Activated CD4-positive, alpha-beta T cell treated with anti-CD3 and anti-CD28 coated beads, Interleukin-2, Interleukin-4, amounts not matched to agents 100 ng/mL and 50 ng/mL, durations not matched to agents 16 hours and 8 hours (primary cell): ENCODE measurements around the gene CD244.
"Not testable (repeated sequence)": the region's sequence is repeated elsewhere in the genome, so short reads cannot be mapped to it uniquely, and the experiment has no call there.

Experiments used
- DNase-seq: peaks from one replicate; pipeline ENCODE4 v3.0.0-alpha.2; 2020; ENCODE audit warnings: low spot score

Gene CD244

GRCh38 chr1:160879056-160879455 lies 16.4 kb upstream of the CD244 start:
- no peak for DNase-seq

DNA sequence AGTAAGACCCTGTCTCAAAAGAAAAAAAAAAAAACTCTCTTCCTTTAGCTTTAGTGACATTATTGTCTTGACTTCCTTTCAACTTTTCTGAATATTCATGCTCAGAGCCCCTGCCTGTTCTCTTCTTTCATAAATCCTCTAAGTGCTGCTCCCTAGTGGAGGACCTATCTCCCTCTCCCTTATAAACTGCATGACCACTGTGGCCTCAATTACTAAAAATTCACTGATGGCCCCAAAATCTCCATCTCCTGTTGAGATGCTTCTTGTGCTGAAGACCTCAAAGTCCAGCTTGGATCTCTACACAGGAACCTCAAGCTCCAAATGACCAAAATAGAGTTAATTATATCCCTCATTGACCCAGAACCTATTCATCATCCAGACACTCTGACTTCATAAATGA lies 14.5 kb upstream of the CD244 start:
- DNase-seq, result no peak

GRCh38 chr1:160876311-160876710 lies 13.6 kb upstream of the CD244 start:
- DNase-seq, result no peak

GRCh38 chr1:160875591-160875990 lies 12.9 kb upstream of the CD244 start:
- DNase-seq, result not testable (repeated sequence)

DNA sequence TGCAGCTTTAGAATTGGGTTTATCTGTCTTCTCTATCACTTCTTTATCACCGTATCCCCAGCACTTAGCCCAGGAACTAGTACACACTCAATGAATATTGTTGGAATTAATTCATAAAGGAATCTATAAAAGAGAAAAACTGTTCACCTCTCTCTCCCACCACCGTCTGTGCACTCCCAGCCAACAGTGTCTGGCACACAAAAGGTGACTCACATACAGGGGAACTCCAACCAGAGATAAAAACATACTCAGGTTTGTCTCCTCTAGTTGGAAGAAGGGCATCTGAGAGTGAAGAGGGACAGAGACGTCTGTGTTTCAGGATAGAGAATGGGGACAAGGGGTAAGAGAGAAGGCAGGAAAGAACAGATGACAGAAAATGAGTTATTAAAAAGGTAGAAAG lies 12.2 kb upstream of the CD244 start:
- DNase-seq, result no peak

GRCh38 chr1:160868141-160868540 lies 5.5 kb upstream of the CD244 start:
- DNase-seq, result no peak

- not testable (repeated sequence) for DNase-seq
These were observed 5.0 kb upstream of the CD244 start for GRCh38 chr1:160867651-160868050.

- DNase-seq, result no peak
These were observed 4.1 kb upstream of the CD244 start for GRCh38 chr1:160866695-160867260.

DNA sequence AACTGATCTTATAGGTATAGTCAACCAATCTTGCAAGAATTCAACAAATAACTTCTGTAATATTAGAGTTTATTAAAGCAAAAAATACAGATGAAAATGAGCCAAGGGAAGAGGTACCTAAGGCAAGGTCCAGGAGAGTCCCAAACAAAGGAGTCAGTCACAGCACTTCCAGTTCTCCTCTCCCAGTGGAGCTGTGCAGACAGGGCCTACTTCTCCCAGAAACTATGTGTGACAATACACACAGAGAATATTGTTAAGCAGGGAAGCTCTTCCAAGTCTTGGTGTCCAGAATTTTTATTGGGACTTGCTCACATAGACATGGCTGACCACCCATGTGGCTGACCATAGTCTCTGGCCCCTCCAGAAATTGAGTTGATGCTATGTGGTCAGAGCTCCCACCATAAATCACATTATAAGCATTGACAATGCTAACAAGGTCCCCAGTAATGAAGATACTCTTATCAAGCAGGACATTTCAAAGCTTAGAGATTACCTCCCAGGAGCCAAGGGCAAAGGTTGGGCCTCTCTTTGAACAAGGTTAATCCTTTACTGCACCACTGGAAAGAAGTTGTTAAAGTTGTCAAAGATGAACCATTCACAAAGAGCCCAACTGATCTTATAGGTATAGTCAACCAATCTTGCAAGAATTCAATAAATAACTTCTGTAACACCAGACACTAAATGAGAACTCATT lies 3.5 kb upstream of the CD244 start:
- no peak for DNase-seq

- no peak for DNase-seq
These were observed 2.6 kb upstream of the CD244 start for GRCh38 chr1:160865337-160865736.

GRCh38 chr1:160864173-160864572 lies 1.5 kb upstream of the CD244 start:
- no peak for DNase-seq

- DNase-seq, result no peak
These were observed 1.1 kb upstream of the CD244 start for GRCh38 chr1:160863774-160864131.

DNA sequence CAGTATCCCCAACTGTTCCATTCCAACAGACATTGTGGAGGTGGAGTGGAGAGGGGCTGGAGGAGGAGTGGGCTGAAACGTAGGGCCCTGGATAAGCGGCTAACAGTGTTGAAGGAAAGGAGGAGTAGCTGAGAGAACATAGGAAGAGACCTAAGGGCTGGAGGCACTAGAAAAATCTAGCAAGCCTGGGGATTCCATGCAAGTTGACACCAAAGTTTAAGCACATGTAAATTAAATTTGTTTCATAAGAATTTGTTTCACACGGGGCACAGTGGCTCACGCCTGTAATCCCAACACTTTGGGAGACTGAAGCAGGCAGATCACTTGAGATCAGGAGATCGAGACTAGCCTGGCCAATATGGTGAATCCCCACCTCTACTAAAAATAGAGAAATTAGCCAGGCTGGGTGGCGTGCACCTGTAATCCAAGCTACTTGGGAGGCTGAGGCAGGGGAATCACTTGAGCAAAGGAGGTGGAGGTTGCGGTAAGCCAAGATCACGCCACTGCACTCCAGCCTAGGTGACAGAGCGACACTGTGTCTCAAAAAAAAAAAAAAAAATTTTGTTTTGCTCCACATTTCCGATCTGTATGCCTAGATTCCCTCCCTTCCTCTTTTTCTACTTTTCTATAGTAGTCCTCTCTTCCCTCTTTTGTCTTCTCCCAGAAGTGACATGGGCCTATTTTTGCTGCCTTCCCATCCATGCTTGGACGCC lies 530 bp upstream of the CD244 start:
- no peak for DNase-seq

GRCh38 chr1:160860840-160861505 lies 1.7 kb downstream of the CD244 start:
- no peak for DNase-seq

DNA sequence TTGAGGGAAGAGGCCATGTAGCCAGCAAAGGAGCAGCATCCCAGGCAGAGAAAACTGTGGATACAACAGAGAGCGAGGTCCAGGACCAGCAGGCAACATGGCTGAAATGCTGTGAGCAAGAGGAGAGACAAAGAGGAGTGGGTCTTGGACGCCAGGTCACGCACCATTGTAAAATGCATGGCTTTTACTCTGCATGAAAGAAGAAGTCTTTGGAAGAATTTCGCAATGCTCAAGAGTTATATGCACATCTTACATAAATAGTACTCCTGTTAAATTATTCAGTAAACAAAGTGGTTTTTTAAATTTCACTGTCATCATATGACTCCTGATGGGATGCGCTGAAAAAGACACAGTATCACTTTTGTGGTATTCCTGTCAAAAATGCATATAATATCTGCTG lies 3.5 kb downstream of the CD244 start:
- DNase-seq, result no peak

DNA sequence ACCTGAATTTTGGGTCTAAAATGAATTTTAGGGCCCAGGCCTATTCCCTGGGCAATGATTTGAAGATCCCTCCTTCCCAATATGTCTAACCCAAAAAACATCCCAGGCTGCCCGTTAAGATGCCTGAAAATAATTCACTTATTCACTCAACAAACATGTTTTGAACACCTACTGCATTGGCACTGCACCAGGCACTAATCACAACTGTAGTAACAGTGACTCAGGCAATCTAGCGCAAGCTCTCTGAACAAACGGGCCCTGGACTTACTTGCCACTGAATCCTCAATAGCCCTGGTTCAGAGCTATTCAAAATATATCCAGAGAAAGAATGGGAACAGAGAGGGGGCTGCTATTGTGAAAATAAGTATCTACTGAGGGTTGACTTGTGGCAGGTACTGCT lies 4.2 kb downstream of the CD244 start:
- no peak for DNase-seq

GRCh38 chr1:160858097-160858496 lies 4.6 kb downstream of the CD244 start:
- no peak for DNase-seq

DNA sequence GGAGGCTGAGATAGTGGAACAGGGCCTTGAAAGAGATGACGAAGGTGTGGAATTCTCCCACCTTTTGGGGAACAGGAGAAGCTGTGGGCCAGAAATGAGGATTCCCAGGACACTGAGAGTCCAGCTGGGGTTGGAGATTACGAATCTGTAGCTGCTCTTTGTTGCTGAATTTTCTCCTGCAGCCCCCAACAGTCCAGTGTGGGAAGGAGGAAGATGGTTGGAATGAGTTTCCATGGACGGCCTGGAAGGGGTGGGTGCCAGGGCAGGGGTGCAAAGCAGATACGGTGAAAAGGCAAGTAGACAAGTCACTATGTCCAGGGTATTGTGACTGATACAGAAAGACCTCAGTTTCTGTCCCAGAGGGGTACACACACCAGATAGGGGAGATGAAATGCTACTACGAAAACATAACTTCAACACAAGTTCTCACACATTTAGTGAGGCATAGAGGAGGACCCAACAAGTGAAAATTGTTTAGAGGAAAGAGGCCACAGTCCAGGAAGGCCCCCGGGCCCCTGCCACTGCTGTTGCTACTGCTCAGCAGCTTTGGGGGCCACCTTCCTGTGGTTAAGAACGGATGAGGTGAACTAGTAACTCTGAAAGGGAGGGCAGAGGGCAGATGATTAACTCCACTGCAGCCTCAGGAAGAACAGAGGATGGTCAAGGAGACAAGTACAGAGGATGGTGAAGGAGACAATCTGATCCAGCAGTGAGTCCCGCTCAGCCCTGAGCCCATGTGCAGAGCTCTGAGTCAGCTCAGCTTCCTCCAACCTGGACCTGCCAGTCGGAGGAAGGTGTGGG lies 7.3 kb downstream of the CD244 start:
- DNase-seq, result no peak

DNA sequence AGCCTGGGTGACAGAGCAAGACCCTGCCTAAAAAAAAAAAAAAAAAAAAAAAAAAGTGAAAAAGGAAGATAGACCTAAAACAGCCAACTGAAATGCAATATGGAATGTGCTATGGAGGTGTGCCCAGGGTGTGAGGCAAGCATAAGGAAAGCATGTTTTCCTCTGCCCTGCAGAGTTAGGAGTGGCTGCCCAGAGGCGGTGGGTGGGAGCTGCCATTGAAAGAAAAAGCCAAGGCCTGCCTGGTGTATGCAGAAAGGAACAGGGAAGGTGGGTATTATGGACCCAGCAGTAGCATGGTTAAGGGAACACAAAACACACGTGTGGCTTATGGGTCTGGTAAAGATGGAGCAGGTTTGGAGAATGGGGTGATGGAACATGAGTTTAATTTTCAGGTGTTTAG lies 8.9 kb downstream of the CD244 start:
- DNase-seq, result no peak

- DNase-seq, result no peak
These were observed 9.7 kb downstream of the CD244 start for GRCh38 chr1:160853014-160853413.

GRCh38 chr1:160850993-160851392 lies 11.7 kb downstream of the CD244 start:
- no peak for DNase-seq

DNA sequence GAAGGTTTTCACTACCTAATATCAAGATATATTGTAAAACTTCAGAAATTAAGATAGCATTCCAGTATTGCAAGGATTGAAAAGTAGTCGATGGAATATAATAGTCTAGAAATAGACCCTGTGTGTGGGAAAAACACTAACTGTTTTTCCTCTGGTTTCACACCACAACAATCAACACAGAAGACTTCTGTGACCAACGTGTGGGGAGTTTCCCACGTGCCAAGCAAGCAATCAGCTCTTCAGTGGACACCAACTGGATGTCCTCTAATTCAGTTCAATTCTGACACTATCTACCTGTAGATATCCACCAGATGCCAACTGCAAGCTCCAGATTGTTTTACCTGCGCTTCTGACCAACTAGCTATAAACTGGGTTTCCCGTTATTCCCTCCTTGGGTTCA lies 12.1 kb downstream of the CD244 start:
- DNase-seq, result no peak
